Hematopoietic multipotent progenitor cell treated with erythropoietin and hydrocortisone succinate and interleukin-3 and kit ligand, for 4 days (in vitro differentiated cells): ENCODE measurements around the gene NCOA5.
A peak's percentile ranks its signal among the peaks of the same experiment; 100 is the strongest.
"Not testable (repeated sequence)": the region's sequence is repeated elsewhere in the genome, so short reads cannot be mapped to it uniquely, and the experiment has no call there.

Experiments used
- DNase-seq: peaks from one replicate; pipeline ENCODE4 v3.0.0-alpha.2; 2015

NCOA5 gene

DNA sequence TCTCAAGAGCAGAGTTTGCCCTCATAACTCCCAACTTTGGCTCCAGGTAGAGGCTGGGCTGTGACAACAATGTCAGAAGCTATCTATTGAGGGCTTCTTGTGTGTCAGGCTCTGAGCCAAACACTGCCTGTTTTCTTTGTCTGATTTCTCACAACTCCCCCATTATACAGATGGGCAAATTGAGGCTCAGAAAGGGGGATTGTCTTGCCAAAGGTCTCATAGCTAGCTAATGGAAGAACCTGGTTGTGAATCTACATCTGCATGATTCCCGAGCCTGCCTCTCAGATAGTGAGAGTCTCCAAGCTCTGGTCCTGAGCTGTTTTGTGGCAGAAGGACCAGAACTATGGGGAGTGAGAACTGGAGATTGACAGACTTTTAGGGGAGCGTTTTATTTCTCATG lies 29.8 kb upstream of the NCOA5 start:
- no peak for DNase-seq

DNA sequence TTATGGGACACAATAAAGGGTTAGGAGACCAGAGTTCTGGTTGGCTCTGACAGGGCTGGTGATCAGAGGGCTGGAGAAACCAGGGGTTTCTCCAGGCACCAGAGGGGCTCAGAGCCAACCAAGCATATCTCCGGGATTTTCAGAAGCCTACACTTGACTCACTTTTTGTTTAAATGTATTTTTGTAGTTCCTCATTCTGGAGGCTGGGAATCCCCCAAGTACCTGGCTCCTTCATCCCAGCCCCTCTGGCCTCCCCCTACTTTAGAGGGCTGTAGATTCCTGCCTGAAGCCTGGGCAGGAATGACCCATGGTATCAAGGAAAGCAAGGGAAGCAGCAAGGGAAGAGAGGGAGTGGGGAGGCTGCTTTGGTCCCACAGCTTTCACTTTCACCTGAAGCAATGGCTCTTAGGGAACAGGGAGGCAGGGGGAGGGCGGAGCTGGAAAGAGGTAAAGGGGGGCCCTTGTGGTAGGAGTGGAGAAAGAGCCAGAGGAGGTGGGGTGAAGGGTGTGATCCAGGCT lies 29.3 kb upstream of the NCOA5 start:
- DNase-seq, result no peak

DNA sequence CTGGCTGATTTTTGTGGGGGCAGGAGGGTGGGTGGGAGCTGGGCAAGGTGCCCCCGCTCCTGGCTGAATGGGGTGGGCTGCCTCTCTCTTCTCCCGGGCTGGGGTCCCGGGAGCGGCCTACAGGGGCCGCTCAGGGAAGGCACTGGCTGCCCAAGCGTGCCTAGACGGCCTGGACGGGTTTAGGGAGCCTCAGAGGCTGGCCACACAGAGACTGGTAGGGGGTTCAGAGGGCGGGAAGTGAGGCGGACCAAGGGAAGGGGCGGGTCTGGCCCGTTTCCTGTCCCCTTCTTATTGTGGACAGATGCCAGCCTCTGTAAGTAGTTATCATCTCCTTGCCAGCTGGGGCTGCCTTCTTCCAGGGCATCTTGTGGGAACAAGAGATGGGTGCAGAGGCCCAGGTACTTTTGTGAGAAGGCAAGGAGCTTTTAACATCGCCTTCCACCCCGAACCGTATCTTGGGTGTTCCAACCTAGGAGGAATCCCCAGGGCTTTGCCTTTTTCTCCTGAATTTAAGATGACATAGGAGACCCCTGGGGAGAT lies 28.8 kb upstream of the NCOA5 start:
- peak; percentile 83 for DNase-seq

DNA sequence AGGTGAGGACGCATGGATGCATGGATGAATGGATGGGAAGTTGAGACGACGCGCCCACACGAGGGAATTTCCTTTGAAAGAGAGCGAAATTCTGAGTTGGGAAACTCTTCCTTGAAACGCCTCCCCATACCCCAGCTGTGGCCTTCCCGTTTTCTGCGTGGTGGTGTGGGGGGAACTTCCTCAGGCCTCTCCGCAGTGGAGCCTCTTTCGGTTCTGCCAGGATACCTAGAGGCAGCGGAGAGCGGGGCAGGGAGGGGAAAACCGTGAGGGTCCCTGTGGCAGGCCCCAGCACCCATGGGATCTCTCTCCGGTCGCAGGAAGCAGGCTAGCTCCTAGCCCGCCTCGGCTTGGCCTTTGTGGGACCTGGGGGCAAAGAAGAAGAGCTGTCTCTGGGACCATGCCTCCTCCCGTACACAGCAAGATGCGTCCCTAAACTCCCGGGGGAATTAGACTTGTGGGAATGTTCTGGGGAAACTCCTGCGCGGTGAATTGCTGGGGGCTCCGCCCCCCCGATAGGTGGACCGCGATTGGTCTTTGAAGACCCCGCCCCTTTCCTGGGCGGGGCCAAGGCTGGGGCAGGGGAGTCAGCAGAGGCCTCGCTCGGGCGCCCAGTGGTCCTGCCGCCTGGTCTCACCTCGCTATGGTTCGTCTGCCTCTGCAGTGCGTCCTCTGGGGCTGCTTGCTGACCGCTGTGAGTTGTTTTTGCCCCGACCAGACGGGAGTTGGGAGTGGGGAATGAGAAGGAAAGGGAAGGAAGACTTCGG lies 28.1 kb upstream of the NCOA5 start, which contains the start of gene CD40:
Gene CD40, plus strand, starts transcription at position 611 of the 764 bp plus-strand sequence. Its CDS starts 30 bp downstream, at position 641.
- peak; percentile 89 for DNase-seq

DNA sequence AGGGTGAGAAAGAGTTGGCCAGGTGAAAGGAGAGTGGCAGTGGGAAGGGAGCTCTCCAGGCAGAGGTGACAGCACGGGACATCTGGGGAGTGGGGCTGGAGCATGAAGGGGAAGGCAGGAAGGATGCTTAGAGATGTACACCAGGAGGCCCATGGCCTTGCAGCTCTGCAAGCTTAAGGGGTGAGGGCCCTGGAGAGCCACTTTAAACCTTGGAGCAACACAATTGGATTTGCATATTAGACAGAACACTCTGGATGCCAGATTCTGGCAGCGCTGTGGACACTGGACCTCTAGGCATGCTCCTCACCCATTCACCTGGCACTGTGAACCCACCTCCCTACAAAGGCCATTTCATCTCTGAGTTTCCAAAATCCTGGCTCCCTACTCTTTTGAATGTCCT lies 24.7 kb upstream of the NCOA5 start:
- DNase-seq, result no peak

DNA sequence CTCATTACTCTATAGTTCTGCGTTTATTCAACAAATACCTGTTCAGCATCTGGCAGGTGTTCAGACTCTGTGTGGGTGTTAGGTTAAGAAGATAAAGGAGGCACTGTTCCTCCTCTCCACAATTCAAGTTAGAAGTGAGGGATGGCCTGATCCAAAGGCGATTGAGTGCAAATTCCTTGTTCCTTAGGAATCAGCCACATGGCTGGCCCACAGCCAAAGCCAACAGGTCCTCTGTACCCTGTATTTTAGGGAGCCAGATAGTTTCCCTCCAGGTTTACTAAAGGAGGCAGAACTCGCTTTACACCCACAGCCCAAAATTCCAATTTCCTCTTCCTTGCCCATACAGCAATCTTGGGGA lies 23.3 kb upstream of the NCOA5 start:
- DNase-seq, result no peak

DNA sequence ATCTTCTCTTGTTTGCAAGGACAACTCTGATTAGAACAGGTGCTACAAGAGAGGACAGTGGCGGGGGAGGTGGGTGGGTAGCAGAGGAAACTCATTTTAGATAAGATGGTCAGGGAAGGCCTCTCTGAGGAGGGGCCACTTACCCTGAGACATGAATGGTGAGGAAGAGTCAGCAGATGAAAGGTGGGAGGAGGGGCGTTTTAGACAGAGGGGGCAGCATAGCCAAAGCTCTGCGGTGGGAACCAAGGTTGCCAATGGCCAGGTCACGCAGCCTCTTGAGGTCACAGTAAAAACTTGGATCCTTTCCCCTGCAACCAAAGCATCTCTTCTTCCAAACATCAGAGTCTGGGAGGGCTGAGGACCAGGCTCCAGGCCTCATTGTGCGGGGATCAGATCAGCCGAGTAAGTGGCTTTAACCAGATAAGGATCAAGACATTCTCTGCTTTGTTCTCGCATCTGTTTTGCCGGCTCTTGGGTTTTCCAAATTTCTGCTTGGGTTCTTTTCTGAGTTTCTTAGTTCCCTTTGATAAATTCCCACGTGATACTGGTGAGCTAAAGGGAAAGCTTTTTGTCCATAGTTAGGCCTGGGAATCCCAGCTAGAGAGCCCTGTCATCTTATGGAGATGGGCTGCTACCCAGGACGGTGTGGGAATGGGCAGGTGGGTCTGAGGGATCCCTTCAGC lies 22.8 kb upstream of the NCOA5 start:
- DNase-seq, result no peak

DNA sequence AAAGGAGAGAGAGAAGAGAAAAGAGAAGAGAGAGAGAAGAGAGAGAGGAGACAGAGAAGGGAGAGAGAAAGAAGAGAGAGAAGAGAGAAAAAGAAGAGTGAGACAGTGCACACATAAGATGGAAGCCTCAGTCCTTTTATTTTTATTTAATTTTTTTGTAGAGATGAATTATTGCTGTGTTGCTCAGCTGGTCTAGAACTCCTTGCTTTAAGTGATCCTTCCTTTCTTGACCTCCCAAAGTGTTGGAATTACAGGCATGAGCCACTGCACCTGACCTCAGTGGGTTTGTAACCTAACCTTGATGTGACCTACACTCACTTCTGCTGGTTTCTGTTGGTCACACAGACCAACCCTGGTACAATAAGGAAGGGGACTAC lies 22.1 kb upstream of the NCOA5 start:
- DNase-seq, result no peak

DNA sequence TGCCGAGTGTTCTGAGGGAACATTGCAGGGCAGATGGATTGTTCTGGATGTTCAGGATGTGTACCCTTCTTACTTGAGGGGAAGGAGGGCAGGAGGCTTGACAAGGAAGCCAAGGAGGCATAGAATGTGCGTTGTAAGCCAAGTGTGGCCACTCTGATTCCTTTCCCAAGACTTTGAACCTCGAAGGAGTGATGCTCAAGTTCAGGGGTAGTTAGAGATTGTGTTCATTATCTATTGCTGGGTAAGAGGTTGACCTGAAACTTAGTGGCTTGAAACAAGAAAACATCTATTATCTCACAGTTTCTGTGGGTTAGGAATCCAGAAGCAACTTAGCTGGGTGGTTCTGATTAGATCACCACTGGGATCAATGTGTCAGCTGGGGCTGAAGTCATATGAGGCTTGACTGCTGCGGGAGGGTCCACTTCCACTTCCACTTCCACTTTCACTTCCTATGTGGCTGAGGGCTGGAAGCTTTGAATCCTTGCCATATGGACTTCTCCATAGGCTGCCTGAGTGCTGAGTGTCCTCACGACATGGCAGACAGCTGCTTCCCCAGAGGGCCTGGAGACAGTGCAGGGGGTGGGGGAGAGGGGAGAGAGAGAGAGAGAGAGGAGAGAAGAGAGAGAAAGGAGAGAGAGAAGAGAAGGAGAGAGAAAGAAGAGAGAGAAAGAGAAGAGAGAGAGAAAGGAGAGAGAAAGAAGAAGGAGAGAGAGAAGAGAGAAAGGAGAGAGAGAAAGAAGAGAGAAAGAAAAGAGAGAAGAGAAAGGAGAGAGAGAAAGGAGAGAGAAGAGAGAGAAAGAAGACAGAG lies 21.5 kb upstream of the NCOA5 start:
- DNase-seq, result no peak

DNA sequence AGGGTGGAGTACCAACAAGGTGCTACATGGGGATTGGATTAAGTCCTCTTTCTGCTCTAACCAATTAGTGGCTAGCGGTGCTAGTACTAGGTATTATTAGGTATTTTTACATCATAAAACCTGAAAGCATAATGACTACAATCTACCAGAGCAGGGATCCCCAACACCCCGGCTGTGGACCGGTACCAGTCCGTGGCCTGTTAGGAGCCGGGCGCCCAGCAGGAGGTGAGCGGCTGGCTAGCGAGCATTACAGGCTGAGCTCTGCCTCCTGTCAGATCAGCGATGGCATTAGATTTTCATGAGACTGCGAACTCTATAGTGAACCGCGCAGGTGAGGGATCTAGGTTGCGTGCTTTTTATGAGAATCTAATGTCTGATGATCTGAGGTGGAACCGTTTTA lies 19.2 kb upstream of the NCOA5 start:
- DNase-seq, result no peak

DNA sequence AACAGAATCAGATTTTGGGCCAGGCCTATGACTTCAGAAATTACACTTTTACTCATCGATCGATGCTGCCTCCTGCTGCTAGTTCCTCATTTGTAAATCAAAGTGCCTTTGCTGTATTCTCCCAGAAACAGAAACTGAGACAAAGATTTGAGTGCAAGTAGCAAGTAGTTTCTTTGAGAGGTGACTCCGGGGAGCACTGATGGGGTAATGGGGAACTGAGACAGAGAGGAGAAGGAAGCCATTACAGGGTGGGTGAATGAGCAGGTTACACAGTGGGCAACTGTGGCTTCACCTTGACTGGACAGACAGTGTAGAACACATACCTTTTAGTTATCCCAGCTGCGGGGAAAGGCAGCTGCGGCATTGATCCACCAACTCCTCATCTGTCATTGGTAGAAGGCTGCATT lies 18.7 kb upstream of the NCOA5 start:
- DNase-seq, result no peak

DNA sequence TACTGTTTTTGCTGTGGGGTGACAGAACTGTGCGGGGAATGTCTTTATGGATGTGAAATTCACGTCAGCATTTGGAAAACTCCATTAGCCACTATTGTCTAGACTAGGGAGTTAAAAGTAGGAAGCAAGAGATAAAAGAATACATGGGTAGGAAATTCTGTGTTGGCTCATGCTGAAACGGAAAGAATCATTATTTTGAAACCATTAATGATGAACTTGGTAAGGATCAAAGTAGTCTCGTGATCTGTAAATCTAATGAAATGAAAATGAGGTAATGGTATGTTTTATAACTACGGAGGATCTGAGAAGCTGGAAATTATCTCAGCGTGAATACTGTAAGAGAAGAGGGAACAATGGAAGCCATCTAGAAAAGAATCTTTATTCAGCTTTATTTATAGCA lies 17.3 kb upstream of the NCOA5 start:
- no peak for DNase-seq

DNA sequence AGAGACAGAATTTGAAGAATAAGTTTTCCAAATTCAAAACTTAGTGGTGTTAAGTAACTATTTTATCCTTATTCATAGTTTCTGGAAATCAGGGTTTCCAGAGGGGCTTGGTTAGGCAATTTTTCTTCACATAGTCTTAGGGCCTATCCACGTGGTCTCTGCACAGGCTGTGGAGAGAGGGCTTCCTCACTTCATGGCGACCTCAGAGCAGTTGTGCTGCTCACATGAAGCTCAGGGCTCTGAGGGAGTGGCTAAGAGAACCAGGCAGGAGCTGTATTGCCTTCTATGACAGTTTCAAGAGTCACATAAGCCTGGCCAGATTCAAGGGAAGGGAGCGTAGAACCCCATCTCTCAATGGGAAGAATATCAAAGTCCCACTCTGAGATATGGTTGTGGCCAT lies 14.5 kb upstream of the NCOA5 start:
- DNase-seq, result no peak

DNA sequence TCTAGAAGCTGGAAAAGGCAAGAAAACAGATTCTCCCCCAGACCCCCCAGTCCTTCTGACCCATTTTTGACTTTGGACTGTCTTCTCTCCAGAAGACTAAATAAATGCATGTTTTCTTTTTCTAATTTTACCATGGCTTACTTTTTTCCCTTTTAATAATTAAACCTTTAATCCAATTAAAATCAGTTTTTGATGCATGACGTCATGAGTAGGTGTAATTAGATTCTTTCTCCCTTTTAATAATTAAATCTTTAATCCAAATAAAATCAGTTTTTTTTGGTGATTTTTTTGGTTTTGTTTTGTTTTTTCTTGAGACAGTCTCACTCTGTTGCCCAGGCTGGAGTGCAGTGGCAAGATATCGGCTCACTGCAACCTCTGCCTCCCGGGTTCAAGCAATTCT lies 13.2 kb upstream of the NCOA5 start:
- no peak for DNase-seq

DNA sequence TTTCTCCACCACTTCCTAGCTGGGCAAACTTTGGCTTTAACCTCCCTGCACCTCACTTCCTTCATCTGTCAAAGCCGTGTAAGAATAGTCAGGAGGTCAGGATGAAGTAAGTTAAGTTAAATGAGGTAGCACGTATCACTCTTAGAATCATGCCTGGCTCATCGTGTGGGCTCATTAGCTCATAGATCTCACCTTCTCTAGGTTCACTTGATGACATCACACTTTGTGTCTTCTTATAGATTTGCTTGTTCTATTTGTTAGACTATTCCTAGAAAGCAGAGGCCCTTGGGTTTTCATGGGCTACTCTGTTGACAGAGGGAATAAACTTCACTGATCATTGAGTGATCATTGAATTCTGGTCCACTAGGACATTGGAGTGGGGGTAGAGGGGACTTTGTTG lies 12.2 kb upstream of the NCOA5 start:
- DNase-seq, result no peak

DNA sequence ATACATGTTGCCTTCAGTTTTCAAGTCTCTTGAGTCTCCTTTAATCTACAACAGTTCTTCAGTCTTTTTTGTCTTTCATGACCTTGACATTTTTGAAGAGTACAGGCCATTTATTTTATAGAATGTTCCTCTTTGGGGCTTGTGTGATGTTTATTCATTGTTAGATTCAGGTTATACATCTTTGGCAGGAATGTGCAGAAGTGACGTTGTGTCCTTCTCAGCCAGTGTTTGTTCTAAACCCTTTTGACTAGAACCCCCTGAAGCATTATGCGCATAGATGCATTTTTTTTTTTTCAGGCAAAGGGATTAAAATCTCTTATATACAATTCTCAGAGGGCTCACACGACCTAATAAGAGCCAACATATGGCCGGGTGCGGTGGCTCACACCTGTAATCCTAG lies 11.2 kb upstream of the NCOA5 start:
- no peak for DNase-seq

DNA sequence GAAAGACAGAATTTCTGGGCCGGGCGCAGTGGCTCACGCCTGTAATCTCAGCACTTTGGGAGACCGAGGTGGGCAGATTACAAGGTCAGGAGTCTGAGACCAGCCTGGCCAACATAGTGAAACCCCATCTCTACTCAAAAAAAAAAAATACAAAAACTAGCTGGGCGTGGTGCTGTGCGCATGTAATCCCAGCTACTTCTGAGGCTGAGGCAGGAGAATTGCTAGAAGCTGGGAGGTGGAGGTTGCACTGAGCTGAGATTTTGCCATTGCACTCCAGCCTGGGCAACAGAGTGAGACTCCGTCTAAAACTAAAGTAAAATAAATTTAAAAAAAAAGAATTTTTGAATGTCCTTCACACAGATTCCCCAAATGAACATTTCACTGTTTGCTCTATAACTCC lies 10.7 kb upstream of the NCOA5 start:
- DNase-seq, result not testable (repeated sequence)

DNA sequence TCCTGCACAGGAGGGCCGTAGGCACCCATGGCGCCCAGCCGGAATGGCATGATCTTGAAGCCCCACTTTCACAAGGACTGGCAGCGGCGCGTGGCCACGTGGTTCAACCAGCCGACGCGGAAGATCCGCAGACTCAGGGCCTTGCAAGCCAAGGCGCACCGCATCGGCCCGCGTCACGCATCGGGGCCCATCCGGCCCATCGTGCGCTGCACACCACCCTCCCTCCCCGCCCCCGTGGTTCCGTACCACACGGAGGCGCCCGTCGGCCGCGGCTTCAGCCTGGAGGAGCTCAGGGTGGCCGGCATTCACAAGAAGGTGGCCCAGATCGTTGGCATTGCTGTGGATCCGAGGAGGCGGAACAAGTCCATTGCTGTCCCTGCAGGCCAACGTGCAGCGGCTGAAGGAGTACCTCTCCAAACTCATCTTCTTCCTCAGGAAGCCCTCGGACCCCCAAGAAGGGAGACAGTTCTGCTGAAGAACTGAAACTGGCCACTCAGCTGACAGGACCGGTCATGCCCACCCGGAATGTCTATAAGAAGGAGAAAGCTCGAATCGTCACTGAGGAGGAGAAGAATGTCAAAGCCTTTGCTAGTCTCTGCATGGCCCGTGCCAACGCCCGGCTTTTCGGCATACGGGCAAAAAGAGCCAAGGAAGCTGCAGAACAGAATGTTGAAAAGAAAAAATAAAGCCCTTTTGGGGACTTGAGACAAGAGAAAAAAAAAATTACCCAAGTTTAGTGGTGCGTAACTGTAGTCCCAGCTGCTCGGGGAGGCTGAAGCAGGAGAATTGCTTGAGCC lies 9.9 kb upstream of the NCOA5 start:
- DNase-seq, result peak; percentile 29

DNA sequence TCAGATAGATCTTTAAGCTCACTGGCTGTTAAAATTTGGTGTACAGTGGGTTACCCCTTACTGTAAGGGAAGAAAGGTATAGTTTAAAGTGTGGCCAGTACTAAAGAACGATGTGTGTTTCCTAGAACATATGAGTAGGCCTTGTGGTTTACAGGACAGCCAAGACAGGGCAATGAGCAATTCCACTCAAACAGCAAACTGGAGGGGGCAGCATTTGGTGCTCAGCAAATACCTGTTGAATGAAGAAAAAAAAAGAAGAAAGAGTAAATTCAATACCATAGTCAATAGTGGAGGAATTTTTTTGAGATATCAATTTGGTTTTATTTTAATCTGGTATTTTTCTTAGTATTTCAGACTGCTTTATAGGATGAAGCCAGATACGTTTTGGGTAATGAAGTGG lies 3.8 kb upstream of the NCOA5 start:
- no peak for DNase-seq

DNA sequence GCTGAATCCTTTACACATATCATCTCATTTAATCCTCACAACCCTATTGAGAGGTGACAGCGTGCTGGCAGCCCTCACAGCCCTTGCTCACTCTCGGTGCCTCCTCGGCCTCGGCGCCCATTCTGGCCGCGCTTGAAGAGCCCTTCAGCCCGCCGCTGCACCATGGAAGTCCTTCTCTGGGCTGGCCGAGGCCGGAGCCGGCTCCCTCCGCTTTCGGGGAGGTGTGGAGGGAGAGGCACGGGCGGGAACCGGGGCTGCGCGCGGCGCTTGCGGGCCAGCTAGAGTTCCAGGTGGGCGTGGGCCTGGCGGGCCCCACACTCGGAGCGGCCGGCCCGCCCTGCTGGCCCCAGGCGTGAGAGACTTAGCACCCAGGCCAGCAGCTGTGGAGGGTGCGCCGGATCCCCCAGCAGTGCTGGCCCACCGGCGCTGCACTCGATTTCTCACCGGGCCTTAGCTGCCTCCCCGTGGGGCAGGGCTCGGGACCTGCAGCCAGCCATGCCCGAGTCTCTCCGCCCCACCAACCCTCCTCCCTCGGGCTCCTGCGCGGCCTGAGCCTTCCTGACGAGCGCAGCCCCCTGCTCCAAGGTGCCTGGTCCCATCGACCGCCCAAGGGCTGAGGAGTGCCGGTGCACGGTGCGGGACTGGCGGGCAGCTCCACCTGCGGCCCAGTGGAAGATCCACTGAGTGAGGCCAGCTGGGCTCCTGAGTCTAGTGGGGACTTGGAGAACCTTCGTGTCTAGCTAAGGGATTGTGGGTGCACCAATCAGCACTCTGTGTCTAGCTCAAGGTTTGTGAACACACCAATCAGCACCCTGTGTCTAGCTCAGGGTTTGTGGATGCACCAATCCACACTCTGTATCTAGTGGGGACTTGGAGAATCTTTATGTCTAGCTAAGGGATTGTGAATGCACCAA lies 2.1 kb upstream of the NCOA5 start:
- DNase-seq, result not testable (repeated sequence)

DNA sequence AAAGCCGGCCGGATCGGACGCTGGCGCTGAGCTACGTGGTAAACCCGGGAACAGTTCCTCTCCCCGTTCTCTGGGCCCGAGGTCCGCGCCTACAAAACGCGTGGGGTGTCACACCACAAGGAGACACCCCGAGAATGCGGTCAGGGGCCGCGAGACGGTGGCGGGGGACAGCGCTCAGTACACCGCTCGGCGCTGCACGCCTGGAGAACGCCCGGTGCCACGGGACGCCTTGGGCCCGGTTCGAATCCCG lies 670 bp downstream of the NCOA5 start:
- no peak for DNase-seq
